ENCODE measurements around the gene HDAC9. TPM values are rescaled to one million over a fixed set of nuclear protein-coding genes. Genes with fewer than 3 reads are reported as not detected.

HDAC9 gene
- total and polyA plus RNA-seq, 2 of the 13 experiments (the other 11 are each of a cell fraction or from before 2014, with no cell fraction given), result 0.05 to 0.07 TPM

DNA sequence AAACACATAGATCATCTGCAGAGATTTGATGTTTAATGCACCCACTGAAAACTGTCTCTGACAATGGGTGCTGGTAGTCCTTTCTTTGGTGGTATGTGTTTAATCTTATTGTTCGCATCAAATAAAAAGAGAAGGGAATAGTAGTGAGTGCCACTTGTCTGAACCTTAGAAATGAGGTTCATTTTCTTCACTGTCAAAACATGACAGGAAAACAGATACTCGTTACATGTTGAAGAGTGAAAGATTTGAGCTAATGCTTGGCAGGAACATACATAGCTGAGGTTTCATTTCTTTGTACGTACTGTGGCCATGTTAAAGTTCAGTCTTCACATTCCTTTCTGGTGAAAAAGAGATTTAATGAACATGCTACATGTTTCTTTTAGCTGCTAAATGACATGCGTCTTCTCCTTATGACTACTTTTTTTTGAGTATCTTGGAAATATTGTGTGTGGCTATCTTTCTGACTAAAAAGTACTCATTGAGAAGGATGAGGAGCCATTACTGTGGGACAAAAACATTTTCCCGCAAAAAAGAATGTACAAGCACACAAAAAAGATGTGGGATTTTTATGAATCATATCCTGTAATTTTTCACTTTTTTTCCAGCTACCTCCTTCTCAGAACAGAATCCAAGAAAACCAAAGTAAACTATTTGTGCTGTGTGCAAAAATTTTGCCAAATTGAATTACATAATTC is 513.8 kb downstream of the HDAC9 start:
- intact Hi-C loops (cut with micrococcal nuclease; ENCODE audit: unreplicated experiment) (no loop called here), in situ Hi-C loops (cut with HindIII; ENCODE audit: extremely low pct_ligation_motif_present, low pct_unique_long_range_greater_than_20kb) (no loop called here)
- no peak overlapping the region for H3K9ac ChIP-seq (ENCODE audit: insufficient read depth, low read depth, low read length)
- no peaks in the 10 kb centered on the region for H4K20me1 ChIP-seq (ENCODE audit: insufficient read depth, low read length)
- DNase-seq (ENCODE audit: low spot score) (no peak), ATAC-seq (no peak), FAIRE-seq (no peak)
- H3K4me2 ChIP-seq (ENCODE audit: low read depth, low read length), result no peak overlapping the region
- no peak overlapping the region for H2AFZ ChIP-seq (ENCODE audit: low read length)
- no peak overlapping the region for H3K27ac ChIP-seq (ENCODE audit: extremely low read length, insufficient read depth, low read length)
- H3K9me3 ChIP-seq (ENCODE audit: low read length), result peaks cover 63% of the 10 kb centered on the region
- WGBS (ENCODE audit: low lambda C conversion rate), result under 1% methylated on average over 5 of the region's 5 CpGs
- H3K79me2 ChIP-seq (ENCODE audit: insufficient read depth, low read length), result no peaks in the 10 kb centered on the region
- ChIA-PET CTCF (ENCODE audit: low intra/inter-chr PET ratio, low total read pairs) (no interaction called here), POLR2A (no interaction called here)
- BruUV-seq (replicated peaks), result no TSS peak
- no peaks in the 10 kb centered on the region for H3K27me3 ChIP-seq (ENCODE audit: control insufficient read depth in 1 of 2, insufficient read depth in 2 of 2, low read length in 2 of 2)
- no peaks in the 10 kb centered on the region for H3K36me3 ChIP-seq (replicated peaks in 1 of 2; ENCODE audit: control insufficient read depth in 1 of 2, insufficient read depth in 2 of 2, low read length in 2 of 2)
- TF ChIP-seq, protein P1, sequence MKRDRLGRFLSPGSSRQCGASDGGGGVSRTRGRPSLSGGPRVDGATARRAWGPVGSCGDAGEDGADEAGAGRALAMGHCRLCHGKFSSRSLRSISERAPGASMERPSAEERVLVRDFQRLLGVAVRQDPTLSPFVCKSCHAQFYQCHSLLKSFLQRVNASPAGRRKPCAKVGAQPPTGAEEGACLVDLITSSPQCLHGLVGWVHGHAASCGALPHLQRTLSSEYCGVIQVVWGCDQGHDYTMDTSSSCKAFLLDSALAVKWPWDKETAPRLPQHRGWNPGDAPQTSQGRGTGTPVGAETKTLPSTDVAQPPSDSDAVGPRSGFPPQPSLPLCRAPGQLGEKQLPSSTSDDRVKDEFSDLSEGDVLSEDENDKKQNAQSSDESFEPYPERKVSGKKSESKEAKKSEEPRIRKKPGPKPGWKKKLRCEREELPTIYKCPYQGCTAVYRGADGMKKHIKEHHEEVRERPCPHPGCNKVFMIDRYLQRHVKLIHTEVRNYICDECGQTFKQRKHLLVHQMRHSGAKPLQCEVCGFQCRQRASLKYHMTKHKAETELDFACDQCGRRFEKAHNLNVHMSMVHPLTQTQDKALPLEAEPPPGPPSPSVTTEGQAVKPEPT (CRISPR knock-in tag; IDR thresholded peaks at IDR 0.05; ENCODE audit: low read depth), result no peak
- TF ChIP-seq ISL2 (CRISPR knock-in tag; IDR thresholded peaks at IDR 0.05), result no peak
- no peak overlapping the region for H3K4me3 ChIP-seq (replicated peaks in 1 of 3; ENCODE audit: insufficient read depth in 1 of 3, low read depth in 2 of 3, low read length in 3 of 3)
- H3K4me1 ChIP-seq (ENCODE audit: insufficient read depth, low read length), result no peaks in the 10 kb centered on the region

- peaks cover 61% of the 10 kb centered on the region for H3K9me3 ChIP-seq (ENCODE audit: low read length)
- ATAC-seq, result no peak
- ChIA-PET POLR2A (no interaction called here), CTCF (ENCODE audit: low intra/inter-chr PET ratio, low total read pairs) (no interaction called here)
- intact Hi-C loops (cut with micrococcal nuclease; ENCODE audit: unreplicated experiment), result no loop called here
- H3K4me3 ChIP-seq (replicated peaks in 1 of 3; ENCODE audit: insufficient read depth in 1 of 3, low read depth in 2 of 3, low read length in 3 of 3), result no peak overlapping the region
- H3K36me3 ChIP-seq (replicated peaks in 1 of 2; ENCODE audit: control insufficient read depth in 1 of 2, insufficient read depth in 2 of 2, low read length in 2 of 2), result no peaks in the 10 kb centered on the region
- no TSS peak for BruUV-seq (replicated peaks)
- in situ Hi-C loops (cut with HindIII; ENCODE audit: extremely low pct_ligation_motif_present, low pct_unique_long_range_greater_than_20kb), result no loop called here
- H3K27ac ChIP-seq (ENCODE audit: extremely low read length, insufficient read depth, low read length), result no peak overlapping the region
- H4K20me1 ChIP-seq (ENCODE audit: insufficient read depth, low read length), result no peaks in the 10 kb centered on the region
- no peak overlapping the region for H3K4me2 ChIP-seq (ENCODE audit: low read depth, low read length)
- no peak for DNase-seq (ENCODE audit: low spot score)
- no peak overlapping the region for H3K9ac ChIP-seq (ENCODE audit: insufficient read depth, low read depth, low read length)
- no peaks in the 10 kb centered on the region for H3K4me1 ChIP-seq (ENCODE audit: insufficient read depth, low read length)
- no peaks in the 10 kb centered on the region for H3K27me3 ChIP-seq (ENCODE audit: control insufficient read depth in 1 of 2, insufficient read depth in 2 of 2, low read length in 2 of 2)
- FAIRE-seq, result no peak
- H2AFZ ChIP-seq (ENCODE audit: low read length), result no peak overlapping the region
- H3K79me2 ChIP-seq (ENCODE audit: insufficient read depth, low read length), result no peaks in the 10 kb centered on the region
- TF ChIP-seq ZNF484 (CRISPR knock-in tag; IDR thresholded peaks at IDR 0.05; ENCODE audit: borderline replicate concordance, low read depth) (no peak), SMAD1 (CRISPR knock-in tag; IDR thresholded peaks at IDR 0.05; ENCODE audit: borderline replicate concordance, low read depth) (no peak), ZNF737 (CRISPR knock-in tag; IDR thresholded peaks at IDR 0.05; ENCODE audit: borderline replicate concordance) (no peak), KMT2A (CRISPR knock-in tag; IDR thresholded peaks at IDR 0.05) (no peak), IKZF1 (IDR thresholded peaks at IDR 0.05) (no peak), CEBPZ (IDR thresholded peaks at IDR 0.05; ENCODE audit: low read length) (no peak), FOXK1 (CRISPR knock-in tag; IDR thresholded peaks at IDR 0.05; ENCODE audit: borderline replicate concordance, low read depth) (no peak), ZNF883 (CRISPR knock-in tag; IDR thresholded peaks at IDR 0.05; ENCODE audit: not compliant biosample characterization) (no peak), TBX2 (CRISPR knock-in tag; IDR thresholded peaks at IDR 0.05; ENCODE audit: borderline replicate concordance) (no peak), ZEB1 (IDR thresholded peaks at IDR 0.05; ENCODE audit: insufficient replicate concordance, low read depth) (no peak)
- TF ChIP-seq, protein P2, sequence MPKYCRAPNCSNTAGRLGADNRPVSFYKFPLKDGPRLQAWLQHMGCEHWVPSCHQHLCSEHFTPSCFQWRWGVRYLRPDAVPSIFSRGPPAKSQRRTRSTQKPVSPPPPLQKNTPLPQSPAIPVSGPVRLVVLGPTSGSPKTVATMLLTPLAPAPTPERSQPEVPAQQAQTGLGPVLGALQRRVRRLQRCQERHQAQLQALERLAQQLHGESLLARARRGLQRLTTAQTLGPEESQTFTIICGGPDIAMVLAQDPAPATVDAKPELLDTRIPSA (CRISPR knock-in tag; IDR thresholded peaks at IDR 0.05; ENCODE audit: borderline replicate concordance), result no peak
These were observed 514.4 kb downstream of the HDAC9 start for GRCh38 chr7:19009936-19010280.
